HTERT RPE-1 (cell line): ENCODE data around the gene CPSF2.
"Not testable (repeated sequence)": the region's sequence is repeated elsewhere in the genome, so short reads cannot be mapped to it uniquely, and the experiment has no call there.

Experiments
- in situ Hi-C: fragments of 300-500 bp; cut with MboI; formaldehyde crosslinking; loops from 4 replicates; pipeline ENCODE4 v1.14.3; 2020; ENCODE audit warnings: low sequenced_read_pairs

Gene CPSF2

GRCh38 chr14:92154283-92154942 is 32.6 kb downstream of the CPSF2 start:
- in situ Hi-C loops, result no loop called here

GRCh38 chr14:92160619-92161018 is 38.9 kb downstream of the CPSF2 start:
- in situ Hi-C loops, result no loop called here

GRCh38 chr14:92161521-92161920 is 39.8 kb downstream of the CPSF2 start:
- in situ Hi-C loops, result no loop called here

DNA sequence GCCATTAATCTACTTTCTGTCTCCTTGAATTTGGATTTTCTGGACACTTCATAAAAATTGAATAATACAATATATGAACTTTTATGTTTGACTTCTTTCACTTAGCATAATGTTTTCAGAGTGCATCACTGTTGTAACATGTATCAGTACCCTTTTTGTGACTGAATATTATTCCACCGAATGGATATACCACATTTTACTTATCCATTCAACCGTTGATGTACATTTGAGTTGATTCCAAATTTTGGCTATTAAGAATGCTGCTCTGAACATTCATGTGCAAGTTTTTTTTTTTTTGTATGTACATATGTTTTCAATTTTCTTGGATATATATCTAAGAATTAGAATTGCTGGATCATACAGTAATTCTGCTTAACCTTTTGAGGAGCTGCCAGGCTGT is 43.2 kb downstream of the CPSF2 start:
- in situ Hi-C loops, result no loop called here

- in situ Hi-C loops, result no loop called here
These were observed 51.9 kb downstream of the CPSF2 start for GRCh38 chr14:92173668-92174067.

GRCh38 chr14:92175811-92176210 is 54.0 kb downstream of the CPSF2 start:
- in situ Hi-C loops, result no loop called here

- in situ Hi-C loops, result no loop called here
These were observed 54.7 kb downstream of the CPSF2 start for GRCh38 chr14:92176476-92176875.

DNA sequence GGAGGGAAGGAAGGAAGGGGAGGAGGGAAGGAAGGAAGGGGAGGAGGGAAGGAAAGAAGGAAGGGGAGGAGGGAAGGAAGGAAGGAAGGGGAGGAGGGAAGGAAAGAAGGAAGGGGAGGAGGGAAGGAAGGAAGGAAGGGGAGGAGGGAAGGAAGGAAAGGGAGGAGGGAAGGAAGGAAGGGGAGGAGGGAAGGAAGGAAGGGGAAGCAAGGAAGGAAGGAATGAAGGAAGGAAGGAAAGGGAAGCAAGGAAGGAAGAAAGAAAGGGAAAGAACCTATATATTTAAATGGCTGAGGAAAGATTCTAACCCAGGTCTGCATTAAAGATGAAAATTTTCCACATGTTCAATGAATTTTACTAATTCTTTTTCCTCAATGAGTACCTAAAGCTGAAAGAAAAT is 57.4 kb downstream of the CPSF2 start:
- in situ Hi-C loops, result not testable (repeated sequence)

DNA sequence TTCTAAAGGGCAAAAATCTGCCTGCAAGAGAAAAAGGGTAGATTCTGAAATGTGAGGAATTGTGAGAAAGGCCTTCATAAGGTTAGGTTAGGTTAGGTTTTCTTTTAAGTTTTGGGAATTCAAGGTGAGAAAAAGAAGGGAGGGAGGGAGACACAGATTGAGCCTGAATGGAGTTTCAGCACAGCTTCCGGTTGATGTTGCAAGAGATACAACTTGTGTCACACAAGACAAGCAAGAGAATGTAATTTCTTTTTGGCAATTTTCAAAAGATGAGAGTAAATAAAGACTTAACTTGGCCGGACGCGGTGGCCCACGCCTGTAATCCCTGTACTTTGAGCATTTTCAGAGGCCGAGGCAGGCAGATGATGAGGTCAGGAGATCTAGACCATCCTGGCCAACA is 63.8 kb downstream of the CPSF2 start:
- in situ Hi-C loops, result no loop called here

DNA sequence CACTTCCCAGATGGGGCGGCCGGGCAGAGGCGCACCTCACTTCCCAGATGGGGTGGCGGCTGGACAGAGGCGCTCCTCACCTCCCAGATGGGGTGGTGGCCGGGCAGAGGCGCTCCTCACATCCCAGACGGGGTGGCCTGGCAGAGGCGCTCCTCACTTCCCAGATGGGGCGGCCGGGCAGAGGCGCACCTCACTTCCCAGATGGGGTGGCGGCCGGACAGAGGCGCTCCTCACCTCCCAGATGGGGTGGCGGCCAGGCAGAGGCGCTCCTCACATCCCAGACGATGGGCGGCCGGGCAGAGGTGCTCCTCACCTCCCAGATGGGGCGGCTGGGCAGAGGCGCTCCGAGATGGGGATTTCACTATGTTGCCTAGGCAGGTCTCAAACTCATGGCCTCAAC is 65.8 kb downstream of the CPSF2 start:
- in situ Hi-C loops, result not testable (repeated sequence)

DNA sequence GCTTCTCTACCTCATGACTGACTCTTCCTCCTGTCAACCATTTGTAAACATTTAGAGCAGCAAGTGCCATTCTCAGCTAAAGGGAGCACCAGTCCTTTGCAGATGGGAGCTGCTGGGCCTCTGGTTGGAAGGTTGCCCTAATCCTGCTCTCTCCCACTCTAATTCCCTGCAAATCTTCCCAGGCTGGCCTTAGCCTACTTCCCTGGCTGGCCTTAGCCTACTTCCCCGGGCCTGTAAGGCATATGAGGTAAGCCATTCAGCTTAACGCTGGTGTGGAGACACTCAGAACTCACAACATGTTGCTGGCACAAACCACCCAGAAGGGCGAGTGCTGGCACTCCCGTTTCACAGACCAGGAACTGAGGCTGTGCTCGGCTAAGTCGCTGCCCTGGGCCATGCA is 69.0 kb downstream of the CPSF2 start:
- in situ Hi-C loops, result no loop called here

- in situ Hi-C loops, result no loop called here
These were observed 77.0 kb downstream of the CPSF2 start for GRCh38 chr14:92198804-92199203.

GRCh38 chr14:92199763-92200162 is 78.0 kb downstream of the CPSF2 start:
- in situ Hi-C loops, result no loop called here

DNA sequence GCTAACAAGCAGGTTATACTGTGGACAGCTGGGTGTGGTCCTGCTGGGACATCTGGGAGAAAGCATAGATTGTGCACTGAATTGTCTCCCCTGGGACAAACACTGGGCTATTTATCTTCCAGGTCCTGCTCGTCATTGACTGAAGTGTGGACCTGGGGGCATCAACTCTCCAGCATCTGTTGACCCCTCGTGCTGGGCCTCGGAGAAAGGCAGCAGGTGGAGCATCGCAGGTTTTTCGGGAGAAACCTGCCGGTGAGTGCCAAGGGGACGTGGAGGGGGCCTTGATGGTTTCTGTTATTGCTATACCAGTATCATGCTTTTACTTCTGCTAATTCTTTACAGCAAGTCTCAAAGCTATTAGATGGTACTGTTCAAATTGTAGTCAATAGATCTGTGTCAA is 81.3 kb downstream of the CPSF2 start:
- in situ Hi-C loops, result no loop called here

DNA sequence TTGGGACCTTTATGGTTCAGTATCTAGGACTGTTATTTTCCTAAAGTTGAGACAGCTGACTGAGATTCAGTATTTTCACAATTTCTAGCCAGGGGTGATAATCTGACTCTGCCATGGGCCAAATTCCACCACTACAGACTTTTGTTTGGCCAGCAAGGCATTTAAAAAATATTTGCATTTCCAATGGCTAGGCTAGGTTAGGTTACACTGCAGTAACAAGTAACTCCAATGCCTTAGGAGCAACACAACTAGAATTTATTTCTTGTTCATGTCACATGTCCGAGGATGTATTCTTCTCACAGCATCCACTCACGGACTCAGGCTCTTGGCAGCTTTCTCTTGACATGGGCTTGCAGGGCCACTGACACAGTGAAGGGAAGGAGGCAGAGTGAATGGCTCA is 83.0 kb downstream of the CPSF2 start:
- in situ Hi-C loops, result no loop called here

GRCh38 chr14:92207012-92207927 is 85.5 kb downstream of the CPSF2 start:
- in situ Hi-C loops, result no loop called here

GRCh38 chr14:92207928-92208265 is 86.1 kb downstream of the CPSF2 start:
- in situ Hi-C loops, result no loop called here

GRCh38 chr14:92209141-92209540 is 87.4 kb downstream of the CPSF2 start:
- in situ Hi-C loops, result no loop called here

DNA sequence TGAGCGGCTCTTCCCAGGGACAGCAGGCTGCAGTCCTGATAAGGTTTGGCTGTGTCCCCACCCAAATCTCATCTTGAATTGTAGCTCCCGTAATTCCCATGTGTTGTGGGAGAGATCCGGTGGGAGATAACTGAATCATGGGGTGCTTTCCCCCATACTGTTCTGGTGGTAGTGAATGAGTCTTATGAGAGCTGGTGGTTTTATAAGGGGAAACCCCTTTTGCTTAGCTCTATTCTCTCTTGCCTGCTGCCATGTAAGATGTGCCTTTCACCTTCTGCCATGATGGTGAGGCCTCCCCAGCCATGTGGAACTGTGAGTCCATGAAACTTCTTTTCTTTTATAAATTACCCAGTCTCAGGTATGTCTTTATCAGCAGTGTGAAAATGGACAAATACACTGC is 91.4 kb downstream of the CPSF2 start:
- in situ Hi-C loops, result not testable (repeated sequence)

GRCh38 chr14:92215579-92215978 is 93.8 kb downstream of the CPSF2 start:
- in situ Hi-C loops, result no loop called here

- in situ Hi-C loops, result no loop called here
These were observed 96.2 kb downstream of the CPSF2 start for GRCh38 chr14:92217936-92218335.
